Raji (cell line): ENCODE results near the gene ADAP1.

Experiments
- POLR2A ChIP-seq: IDR thresholded peaks from 2 replicates; pipeline ENCODE4 v1.6.1; 2011; ENCODE audit warnings: low read depth, low read length, control low read depth; ENCODE audit not compliant: insufficient read depth

Gene ADAP1

DNA sequence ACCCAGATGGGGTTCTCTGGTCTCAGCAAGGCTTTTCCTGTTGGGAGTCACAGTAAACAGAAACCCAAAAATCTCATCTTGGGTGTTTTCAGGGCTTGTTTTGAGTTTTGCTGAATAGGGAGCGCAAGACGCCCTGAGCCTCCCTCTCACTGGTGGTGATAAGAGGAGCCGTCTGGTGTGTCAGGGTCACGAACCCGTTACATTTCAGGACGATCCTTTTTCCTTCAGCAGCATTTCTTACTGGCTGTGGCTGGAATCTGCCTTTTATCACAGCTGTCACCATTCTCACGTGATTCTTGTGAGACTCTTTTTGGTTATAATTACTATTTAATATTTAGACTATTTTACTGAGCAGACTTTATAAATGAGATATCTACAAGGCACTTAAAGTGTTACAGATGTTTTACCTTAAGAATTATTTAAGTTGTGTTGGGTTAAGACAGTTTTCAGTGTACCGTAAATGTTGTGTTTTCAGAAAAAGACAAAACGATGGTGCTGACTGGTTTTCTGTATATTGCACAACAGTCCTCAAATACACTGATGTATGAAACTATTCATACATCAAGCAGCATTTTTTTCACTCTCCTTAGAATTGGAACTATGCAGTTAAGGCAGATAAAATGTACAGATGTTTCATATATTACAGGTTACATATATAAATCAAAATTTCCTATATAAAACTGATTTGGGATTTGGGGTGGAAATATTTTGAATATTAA lies 80.3 kb downstream of the ADAP1 start:
- TF ChIP-seq POLR2A: no peak

DNA sequence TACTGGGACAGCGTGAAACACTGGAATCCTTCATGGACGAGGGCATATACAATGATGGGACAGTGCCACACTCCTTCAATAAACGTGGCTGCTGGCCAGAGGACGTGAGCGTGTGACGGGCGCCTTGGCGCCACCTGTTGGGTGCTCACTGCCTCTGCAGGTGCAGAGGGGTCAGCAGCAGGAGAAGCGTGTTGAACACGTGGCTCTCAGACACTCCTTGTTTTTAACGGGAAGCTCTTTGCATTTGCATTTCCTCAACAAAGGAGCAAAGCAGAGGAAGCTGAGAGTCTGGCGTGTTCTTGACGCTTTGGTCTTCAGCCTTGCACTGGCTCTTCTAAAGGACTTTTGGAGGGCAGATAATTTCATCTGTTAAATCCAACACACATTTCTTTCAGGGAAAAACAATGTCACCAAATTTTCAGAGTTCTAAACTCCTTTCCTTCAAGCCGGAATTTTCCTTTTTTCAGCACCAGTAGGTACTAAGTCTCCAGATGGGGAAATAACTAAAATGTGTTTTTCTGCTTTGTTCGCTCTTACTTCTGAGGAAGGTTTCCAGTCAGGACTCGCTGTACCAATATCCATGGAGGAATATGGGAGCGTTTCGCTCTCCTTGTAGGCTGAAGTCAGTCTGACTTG lies 81.0 kb downstream of the ADAP1 start:
- 0 out of 2 replicates have a peak, but pooled peaks have one; percentile 36 for TF ChIP-seq POLR2A

DNA sequence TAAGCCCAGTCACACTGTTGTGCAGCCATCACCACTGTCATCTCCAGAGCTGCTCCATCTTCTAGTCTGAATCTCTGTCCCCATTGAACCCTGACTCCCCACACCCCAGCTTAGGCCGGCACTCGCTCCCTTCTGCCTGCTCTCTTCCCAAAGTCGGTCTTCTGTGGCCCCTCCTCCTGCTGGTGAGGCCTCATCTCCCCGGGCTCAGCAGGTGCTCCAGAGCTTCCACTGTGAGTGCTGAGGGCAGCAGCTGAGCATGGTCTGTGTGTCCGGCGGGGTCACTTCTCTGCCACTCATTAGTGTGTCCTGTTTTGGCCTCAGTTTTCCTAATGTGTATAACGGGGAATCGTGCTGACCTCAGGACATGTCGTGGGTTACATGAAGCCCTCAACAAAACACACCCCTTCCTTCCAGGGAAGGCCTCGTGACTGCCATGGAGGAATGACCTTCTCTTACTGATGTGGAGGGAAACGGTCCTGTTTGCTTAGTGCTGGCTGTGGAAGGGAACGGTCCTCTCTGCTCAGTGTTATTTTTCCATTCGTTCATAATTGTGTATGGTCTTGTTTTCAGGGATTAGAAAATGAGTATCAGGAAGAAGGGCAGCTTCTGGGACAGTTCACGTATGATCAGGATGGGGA lies 82.5 kb downstream of the ADAP1 start:
- TF ChIP-seq POLR2A: no peak

GRCh38 chr7:869348-869747 lies 85.1 kb downstream of the ADAP1 start:
- no peak for TF ChIP-seq POLR2A

- TF ChIP-seq POLR2A: no peak
Observed at GRCh38 chr7:868189-868486, 86.3 kb downstream of the ADAP1 start.

- TF ChIP-seq POLR2A: no peak
Observed at GRCh38 chr7:867406-868188, 86.9 kb downstream of the ADAP1 start.

DNA sequence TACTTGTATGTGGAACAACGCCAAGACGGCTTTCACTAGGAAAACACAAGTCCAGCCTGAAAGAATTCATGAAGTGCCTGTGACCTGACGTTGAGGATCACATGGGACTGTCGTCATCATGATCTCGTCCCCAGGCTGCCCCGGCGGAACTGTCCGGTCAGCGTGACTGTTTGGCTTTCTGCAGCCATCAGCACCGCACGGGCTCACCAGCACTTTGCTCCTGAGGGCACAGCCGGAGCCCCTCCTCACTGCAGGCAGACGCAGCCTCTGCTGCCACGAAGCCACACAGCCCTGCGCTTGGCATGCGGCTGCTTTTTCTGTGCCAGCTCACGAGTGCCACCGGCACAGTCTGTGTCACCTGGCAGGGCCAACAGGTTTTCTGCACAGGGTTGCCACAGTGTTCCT lies 87.5 kb downstream of the ADAP1 start:
- TF ChIP-seq POLR2A: no peak

DNA sequence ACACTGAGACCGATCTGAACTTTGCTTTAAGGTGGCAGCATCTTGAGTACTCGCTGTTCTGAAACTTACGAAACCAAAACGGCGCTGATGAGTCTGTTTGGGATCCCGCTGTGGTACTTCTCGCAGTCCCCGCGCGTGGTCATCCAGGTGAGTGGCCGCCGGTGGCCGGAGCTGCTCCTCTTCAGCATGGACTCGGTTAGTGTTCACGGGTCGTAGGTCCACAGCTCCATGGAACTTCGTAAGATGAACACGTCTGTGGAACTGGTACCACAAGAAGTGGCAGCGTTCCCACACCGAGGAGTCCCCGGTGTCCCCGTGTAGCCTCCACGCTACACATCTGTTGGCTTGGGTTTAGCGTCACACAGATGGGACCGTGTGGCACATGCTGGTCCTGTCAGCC lies 88.6 kb downstream of the ADAP1 start:
- TF ChIP-seq POLR2A: no peak

GRCh38 chr7:863106-863505 lies 91.4 kb downstream of the ADAP1 start:
- TF ChIP-seq POLR2A: no peak

GRCh38 chr7:862157-862556 lies 92.3 kb downstream of the ADAP1 start:
- no peak for TF ChIP-seq POLR2A

GRCh38 chr7:861222-861621 lies 93.3 kb downstream of the ADAP1 start:
- no peak for TF ChIP-seq POLR2A

DNA sequence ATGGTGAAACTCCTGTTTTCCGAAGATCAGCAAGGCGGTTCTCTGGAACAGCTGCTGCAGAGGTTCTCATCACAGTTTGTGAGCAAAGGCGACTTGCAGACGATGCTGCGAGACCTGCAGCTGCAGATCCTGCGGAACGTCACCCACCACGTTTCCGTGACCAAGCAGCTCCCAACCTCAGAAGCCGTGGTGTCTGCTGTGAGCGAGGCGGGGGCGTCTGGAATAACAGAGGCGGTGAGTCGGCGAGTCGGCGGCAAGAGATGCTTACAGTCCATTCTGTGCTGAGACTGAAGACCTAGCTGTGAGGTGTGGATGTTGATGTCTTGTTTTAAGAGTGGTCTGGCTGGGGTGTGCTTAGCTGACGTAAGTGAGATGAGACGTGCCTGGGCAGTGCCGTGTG lies 94.3 kb downstream of the ADAP1 start:
- no peak for TF ChIP-seq POLR2A

DNA sequence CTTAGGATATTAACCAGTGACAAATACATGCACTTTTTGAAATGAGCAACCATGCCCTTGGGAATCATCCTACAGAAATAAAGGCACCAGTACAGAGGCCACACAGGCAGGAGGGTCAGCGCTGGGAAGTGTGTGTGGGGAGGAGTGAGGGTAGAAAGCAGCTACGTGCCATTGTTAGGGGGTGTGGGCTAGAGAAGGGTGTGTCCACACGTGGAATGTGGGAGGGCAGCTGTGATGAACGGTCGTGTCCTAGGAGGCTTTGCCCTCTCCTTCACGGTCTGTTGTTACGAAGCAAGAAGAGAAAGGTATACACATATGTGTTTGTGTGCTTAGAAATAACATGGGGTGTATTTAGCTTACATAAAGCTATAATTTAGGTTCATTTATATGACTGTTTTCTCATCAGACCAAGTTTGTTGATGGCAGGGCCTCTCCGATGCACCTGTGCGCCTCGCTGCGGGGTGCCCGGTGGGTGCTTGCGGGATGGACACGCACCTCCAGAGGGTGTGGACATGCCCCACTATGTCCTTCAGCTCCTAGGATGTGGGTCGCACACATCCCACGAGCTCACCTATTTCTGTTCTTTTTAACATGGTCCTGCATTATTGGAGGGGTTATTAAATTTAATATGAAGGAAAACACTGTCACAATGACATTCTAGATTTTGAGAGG lies 95.0 kb downstream of the ADAP1 start:
- TF ChIP-seq POLR2A: no peak

DNA sequence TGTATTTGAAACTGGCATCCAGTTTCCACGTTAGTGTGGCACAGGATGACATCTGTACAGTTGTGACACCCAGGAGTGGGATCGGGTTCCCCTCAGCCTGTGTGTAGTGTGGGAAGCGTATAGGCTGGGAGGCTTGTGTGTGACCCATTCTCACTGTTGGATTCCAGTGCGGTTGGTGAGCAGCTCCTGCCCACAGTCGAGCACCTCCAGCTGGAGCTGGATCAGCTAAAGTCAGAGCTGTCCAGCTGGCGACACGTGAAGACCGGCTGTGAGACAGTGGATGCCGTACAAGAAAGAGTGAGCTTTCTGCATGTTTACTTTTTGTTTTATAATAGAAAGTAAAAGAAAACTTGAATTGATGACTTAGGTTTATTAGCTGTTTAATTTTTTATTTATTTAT lies 96.8 kb downstream of the ADAP1 start:
- TF ChIP-seq POLR2A: no peak

DNA sequence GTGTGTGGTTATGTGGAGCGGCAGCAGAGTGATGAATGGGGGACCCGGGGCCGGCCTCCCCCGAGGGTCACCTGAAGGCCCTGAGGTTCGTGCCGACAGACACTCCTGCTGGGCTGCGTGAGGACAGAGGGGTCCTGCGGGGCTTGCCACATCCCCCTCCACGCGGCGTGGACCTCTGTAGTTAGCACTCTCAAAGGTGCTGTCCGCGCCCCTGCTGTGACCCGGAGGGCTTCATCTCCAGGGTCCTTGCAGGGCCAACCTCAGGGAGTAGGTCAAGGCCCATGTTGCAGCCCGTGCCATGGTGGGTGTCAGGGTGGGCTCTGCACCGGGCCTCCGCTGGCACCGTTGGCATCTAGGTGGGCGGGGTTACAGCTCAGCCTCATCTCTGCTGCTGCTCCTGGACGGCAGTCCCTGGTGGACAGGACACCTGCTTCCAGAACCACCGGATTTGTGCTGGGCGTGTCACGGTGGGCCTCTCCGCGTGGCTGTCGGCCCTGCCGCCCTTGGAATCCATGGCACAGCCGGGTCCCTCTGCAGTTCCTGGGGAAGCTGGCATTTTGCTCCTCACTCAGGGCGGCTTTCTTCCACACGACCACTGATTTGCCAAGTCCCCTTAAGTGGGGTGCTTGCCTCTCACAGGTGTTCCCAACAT lies 97.9 kb downstream of the ADAP1 start:
- TF ChIP-seq POLR2A: no peak

GRCh38 chr7:855686-856369 lies 98.7 kb downstream of the ADAP1 start:
- TF ChIP-seq POLR2A: no peak
